Endodermal cell (in vitro differentiated cells): Measurements from ENCODE around the gene WBP1. TPM values are rescaled to one million over a fixed set of nuclear protein-coding genes. Genes with fewer than 3 reads are reported as not detected.
A peak's percentile ranks its signal among the peaks of the same experiment; 100 is the strongest.

ENCODE experiments used
- DNase-seq: peaks from one replicate; pipeline ENCODE4 v3.0.0-alpha.2; 2017
- H3K27ac ChIP-seq: 2 replicates; pipeline ENCODE4 v1.5.1; 2013; ENCODE audit warnings: mild to moderate bottlenecking, low read depth, low read length, moderate library complexity
- H3K27me3 ChIP-seq: 2 replicates; pipeline ENCODE4 v1.6.1; 2013; ENCODE audit warnings: mild to moderate bottlenecking, low read length, moderate library complexity; ENCODE audit not compliant: insufficient read depth, control insufficient read depth, poor library complexity, severe bottlenecking
- H3K36me3 ChIP-seq: 2 replicates; pipeline ENCODE4 v1.7.0; 2013; ENCODE audit warnings: mild to moderate bottlenecking, low read length, moderate library complexity; ENCODE audit not compliant: control insufficient read depth, insufficient read depth
- H3K4me1 ChIP-seq: one replicate; pipeline ENCODE4 v1.7.0; 2013; ENCODE audit warnings: low read length; ENCODE audit not compliant: control insufficient read depth, insufficient read depth
- H3K4me3 ChIP-seq: 2 replicates; pipeline ENCODE4 v1.5.1; 2013; ENCODE audit warnings: mild to moderate bottlenecking, low read length, moderate library complexity
- H3K9ac ChIP-seq: 2 replicates; pipeline ENCODE4 v1.6.1; 2013; ENCODE audit warnings: mild to moderate bottlenecking, low read length, moderate library complexity; ENCODE audit not compliant: poor library complexity, severe bottlenecking; ENCODE audit errors: extremely low read depth
- H3K9me3 ChIP-seq: 2 replicates; pipeline ENCODE4 v1.6.1; 2013; ENCODE audit warnings: mild to moderate bottlenecking, low read length, moderate library complexity; ENCODE audit not compliant: control insufficient read depth
- H3K27ac Mint-ChIP-seq: 2 replicates; pipeline ENCODE4 v1.8.0; 2020; ENCODE audit warnings: mixed read lengths
- H3K27me3 Mint-ChIP-seq: 2 replicates; pipeline ENCODE4 v1.8.0; 2021; ENCODE audit warnings: mild to moderate bottlenecking, mixed read lengths; ENCODE audit not compliant: insufficient read depth
- H3K36me3 Mint-ChIP-seq: 2 replicates; pipeline ENCODE4 v1.8.0; 2020; ENCODE audit warnings: low read depth, mixed read lengths
- H3K4me1 Mint-ChIP-seq: 2 replicates; pipeline ENCODE4 v1.8.0; 2020; ENCODE audit warnings: mixed read lengths
- H3K4me3 Mint-ChIP-seq: 2 replicates; pipeline ENCODE4 v1.8.0; 2020; ENCODE audit warnings: mild to moderate bottlenecking, moderate library complexity, mixed read lengths
- H3K9me3 Mint-ChIP-seq: 2 replicates; pipeline ENCODE4 v1.8.0; 2020; ENCODE audit warnings: mild to moderate bottlenecking, mixed read lengths
- WGBS, 2 experiments: methylation state at CpG; one replicate each; pipeline versions ENCODE4 v1.1.5 to v1.1.7; 2013; ENCODE audit warnings: missing lambda C conversion rate in 2 of 2, mixed read lengths in 1 of 2; ENCODE audit not compliant: insufficient coverage in 1 of 2, insufficient read length in 1 of 2; 5-methylcytosine and 5-hydroxymethylcytosine counted together
- total RNA-seq, 2 donors: library from RNA; stranded (reverse); fragmentation: NEBNext Ultra II Directional in 1 of 2; extraction: Animal tissue kit (Norgen Biotek cat#: 25700) in 1 of 2; gene quantifications; 2 replicates in 1 of 2; 3 replicates in 1 of 2; pipeline ENCODE4 v1.2.1, GENCODE V29; 2021
- TF ChIP-seq, protein P1 (sequence below): fragments of 200-600 bp; sonication (generic); conservative IDR thresholded peaks from 2 replicates; pipeline ENCODE4 v1.5.0; 2021; ENCODE audit warnings: antibody characterized with exemption, mild to moderate bottlenecking

WBP1 gene
- total RNA-seq, 2 donors from 2014 or later: 110 to 116 TPM

DNA sequence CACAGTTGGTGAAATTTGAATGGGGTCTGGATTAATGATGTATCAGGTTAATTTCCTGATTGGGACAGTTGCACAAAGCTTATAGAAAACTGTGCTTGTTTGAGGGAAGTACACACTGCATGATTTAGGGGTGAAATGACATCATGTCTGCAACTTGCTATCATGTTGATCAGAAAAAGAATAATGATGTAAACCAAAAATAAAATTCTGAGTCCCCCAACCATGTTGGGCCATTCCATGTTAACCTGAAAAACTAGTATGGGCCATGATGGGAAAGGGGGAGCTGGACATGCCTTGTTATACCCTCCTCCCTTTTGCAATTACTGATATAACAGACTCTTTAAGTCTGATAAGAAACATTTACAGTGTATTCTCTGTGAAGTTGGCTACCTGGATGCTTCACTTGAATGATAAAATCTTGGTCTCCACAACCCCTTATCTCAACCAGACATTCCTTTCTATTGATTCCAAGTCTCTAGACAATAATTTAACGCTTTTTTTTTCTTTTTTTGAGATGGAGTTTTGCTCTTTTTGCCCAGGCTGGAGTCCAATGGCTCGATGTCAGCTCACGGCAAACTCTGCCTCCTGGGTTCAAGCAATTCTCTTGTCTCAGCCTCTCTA is 7.6 kb upstream of the WBP1 start:
- TF ChIP-seq, protein P1, sequence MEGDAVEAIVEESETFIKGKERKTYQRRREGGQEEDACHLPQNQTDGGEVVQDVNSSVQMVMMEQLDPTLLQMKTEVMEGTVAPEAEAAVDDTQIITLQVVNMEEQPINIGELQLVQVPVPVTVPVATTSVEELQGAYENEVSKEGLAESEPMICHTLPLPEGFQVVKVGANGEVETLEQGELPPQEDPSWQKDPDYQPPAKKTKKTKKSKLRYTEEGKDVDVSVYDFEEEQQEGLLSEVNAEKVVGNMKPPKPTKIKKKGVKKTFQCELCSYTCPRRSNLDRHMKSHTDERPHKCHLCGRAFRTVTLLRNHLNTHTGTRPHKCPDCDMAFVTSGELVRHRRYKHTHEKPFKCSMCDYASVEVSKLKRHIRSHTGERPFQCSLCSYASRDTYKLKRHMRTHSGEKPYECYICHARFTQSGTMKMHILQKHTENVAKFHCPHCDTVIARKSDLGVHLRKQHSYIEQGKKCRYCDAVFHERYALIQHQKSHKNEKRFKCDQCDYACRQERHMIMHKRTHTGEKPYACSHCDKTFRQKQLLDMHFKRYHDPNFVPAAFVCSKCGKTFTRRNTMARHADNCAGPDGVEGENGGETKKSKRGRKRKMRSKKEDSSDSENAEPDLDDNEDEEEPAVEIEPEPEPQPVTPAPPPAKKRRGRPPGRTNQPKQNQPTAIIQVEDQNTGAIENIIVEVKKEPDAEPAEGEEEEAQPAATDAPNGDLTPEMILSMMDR: no peak
- no peaks in the 10 kb centered on the region for H3K36me3 ChIP-seq
- H3K27me3 Mint-ChIP-seq: no peaks in the 10 kb centered on the region
- H3K9me3 Mint-ChIP-seq: no peaks in the 10 kb centered on the region
- no peaks in the 10 kb centered on the region for H3K27me3 ChIP-seq
- H3K4me1 Mint-ChIP-seq: peaks cover 18% of the 10 kb centered on the region
- no peak overlapping the region for H3K27ac Mint-ChIP-seq
- no peak for DNase-seq
- H3K9me3 ChIP-seq: no peaks in the 10 kb centered on the region
- H3K9ac ChIP-seq: no peak overlapping the region
- no peak overlapping the region for H3K27ac ChIP-seq
- no peaks in the 10 kb centered on the region for H3K36me3 Mint-ChIP-seq
- no peak overlapping the region for H3K4me3 ChIP-seq
- no peak overlapping the region for H3K4me3 Mint-ChIP-seq
- H3K4me1 ChIP-seq: peaks cover 7% of the 10 kb centered on the region
- WGBS, 2 experiments: 71 to 92% methylated on average over 1 to 3 of the region's 3 CpGs

DNA sequence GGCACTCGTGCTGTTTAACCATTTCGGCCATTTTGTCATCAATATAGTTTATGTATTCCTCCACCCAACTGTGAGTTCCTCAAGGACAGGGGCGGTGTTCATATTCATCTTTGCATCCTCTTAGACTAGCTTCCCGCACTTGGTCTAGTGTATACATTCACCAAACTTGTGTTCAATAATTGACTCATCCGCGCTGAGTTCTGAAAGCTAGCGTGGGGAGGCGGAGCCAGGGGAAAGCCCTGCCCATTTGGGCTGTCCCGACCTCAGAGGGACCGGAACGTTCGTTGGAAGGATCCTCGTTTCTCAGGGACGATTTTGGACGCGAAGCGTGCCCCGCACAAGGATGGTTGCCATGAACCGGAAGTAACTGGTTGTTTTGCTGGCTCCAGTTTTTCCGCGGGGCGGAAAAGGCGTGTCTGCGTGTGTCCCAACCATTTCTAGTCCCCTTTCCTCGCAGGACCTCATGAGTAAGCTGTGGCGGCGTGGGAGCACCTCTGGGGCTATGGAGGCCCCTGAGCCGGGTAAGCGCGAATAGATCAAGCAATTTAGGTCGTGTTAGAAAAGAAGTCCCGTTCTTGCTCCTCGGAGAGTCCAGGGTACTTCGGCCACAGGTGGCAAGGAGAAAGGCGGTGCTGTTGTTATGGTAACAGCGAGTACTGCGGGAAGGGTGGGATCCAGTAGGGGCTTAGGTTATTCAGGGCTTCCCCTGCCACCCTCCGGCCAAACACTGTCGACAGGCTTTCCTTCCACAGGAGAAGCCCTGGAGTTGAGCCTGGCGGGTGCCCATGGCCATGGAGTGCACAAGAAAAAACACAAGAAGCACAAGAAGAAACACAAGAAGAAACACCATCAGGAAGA is 3.4 kb upstream of the WBP1 start, which contains the start of gene INO80B:
TSS of gene INO80B (plus strand) at position 434 of the 858 bp plus-strand sequence. CDS start at position 464, 30 bp downstream.
- no peaks in the 10 kb centered on the region for H3K9me3 ChIP-seq
- Mint-ChIP-seq H3K9me3 (no peaks in the 10 kb centered on the region), H3K27ac (peak within 1 kb of the TSS; percentile 90), H3K36me3 (peaks cover 3% of the 10 kb centered on the region), H3K4me3 (peak within 1 kb of the TSS; percentile 83), H3K4me1 (peaks cover 40% of the 10 kb centered on the region), H3K27me3 (no peaks in the 10 kb centered on the region)
- H3K27me3 ChIP-seq: no peaks in the 10 kb centered on the region
- peak; percentile 98 for DNase-seq
- TF ChIP-seq, protein P1: peak; percentile 30
- no peak within 1 kb of the TSS for H3K27ac ChIP-seq
- peak within 1 kb of the TSS; percentile 15 for H3K9ac ChIP-seq
- 4 to 8% methylated on average over 30 to 40 of the region's 40 CpGs for WGBS, 2 experiments
- peak within 1 kb of the TSS; percentile 92 for H3K4me3 ChIP-seq
- H3K4me1 ChIP-seq: peaks cover 7% of the 10 kb centered on the region
- H3K36me3 ChIP-seq: no peaks in the 10 kb centered on the region

DNA sequence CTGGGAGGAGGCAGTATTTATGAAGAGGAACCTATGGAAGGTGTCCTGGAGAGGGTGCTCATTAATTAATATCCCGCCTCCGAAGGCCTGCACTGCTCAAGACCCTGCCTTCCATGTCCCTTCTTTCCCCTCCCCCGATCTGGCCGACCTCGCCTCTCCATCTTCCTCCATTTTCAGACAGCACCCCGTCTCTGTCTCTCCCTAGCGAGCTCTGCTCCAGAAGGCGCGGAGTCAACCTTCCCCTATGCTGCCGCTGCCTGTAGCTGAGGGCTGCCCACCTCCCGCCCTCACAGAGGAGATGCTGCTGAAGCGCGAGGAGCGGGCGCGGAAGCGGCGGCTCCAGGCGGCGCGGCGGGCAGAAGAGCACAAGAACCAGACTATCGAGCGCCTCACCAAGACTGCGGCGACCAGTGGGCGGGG is 1.1 kb upstream of the WBP1 start:
- peak overlapping the region; percentile 99 for H3K27ac Mint-ChIP-seq
- H3K27me3 Mint-ChIP-seq: no peaks in the 10 kb centered on the region

More for the DNA sequence above, 1.1 kb upstream of the WBP1 start:
- peak overlapping the region; percentile 89 for H3K4me3 ChIP-seq
- Mint-ChIP-seq H3K9me3 (no peaks in the 10 kb centered on the region), H3K36me3 (peaks cover 17% of the 10 kb centered on the region), H3K4me3 (peak overlapping the region; percentile 83), H3K4me1 (peaks cover 37% of the 10 kb centered on the region)
- no peak for DNase-seq
- no peaks in the 10 kb centered on the region for H3K27me3 ChIP-seq
- H3K9me3 ChIP-seq: no peaks in the 10 kb centered on the region
- H3K36me3 ChIP-seq: peaks cover 15% of the 10 kb centered on the region
- no peak overlapping the region for H3K9ac ChIP-seq
- H3K4me1 ChIP-seq: peaks cover 3% of the 10 kb centered on the region
- TF ChIP-seq, protein P1: no peak
- 0 to 1% methylated on average over 15 to 27 of the region's 27 CpGs for WGBS, 2 experiments
- H3K27ac ChIP-seq: peak overlapping the region; percentile 21
